Rectal smooth muscle tissue (tissue), 1 donor: ENCODE results near the gene CLTCL1.

Experiments used
- H3K27ac ChIP-seq: one replicate; pipeline ENCODE4 v1.7.0; 2013; ENCODE audit warnings: low read depth, low read length, inconsistent platforms
- H3K27me3 ChIP-seq: one replicate; pipeline ENCODE4 v1.7.0; 2013; ENCODE audit warnings: low read length; ENCODE audit not compliant: control insufficient read depth, insufficient read depth
- H3K36me3 ChIP-seq: one replicate; pipeline ENCODE4 v1.7.0; 2013; ENCODE audit warnings: low read length; ENCODE audit not compliant: control insufficient read depth, insufficient read depth
- H3K4me1 ChIP-seq: one replicate; pipeline ENCODE4 v1.7.0; 2013; ENCODE audit warnings: low read length; ENCODE audit not compliant: control insufficient read depth, insufficient read depth
- H3K4me3 ChIP-seq: one replicate; pipeline ENCODE4 v1.7.0; 2013; ENCODE audit warnings: low read length
- H3K9ac ChIP-seq: one replicate; pipeline ENCODE4 v1.7.0; 2013; ENCODE audit warnings: low read length

Gene CLTCL1

GRCh38 chr22:19178065-19178656, 113.4 kb downstream of the CLTCL1 start:
- no peaks in the 10 kb centered on the region for H3K27me3 ChIP-seq
- H3K9ac ChIP-seq = peak overlapping the region; percentile 56
- peaks cover 13% of the 10 kb centered on the region for H3K4me1 ChIP-seq
- H3K27ac ChIP-seq = peak overlapping the region; percentile 78
- H3K4me3 ChIP-seq = peak overlapping the region; percentile 72
- H3K36me3 ChIP-seq = peaks cover 2% of the 10 kb centered on the region

DNA sequence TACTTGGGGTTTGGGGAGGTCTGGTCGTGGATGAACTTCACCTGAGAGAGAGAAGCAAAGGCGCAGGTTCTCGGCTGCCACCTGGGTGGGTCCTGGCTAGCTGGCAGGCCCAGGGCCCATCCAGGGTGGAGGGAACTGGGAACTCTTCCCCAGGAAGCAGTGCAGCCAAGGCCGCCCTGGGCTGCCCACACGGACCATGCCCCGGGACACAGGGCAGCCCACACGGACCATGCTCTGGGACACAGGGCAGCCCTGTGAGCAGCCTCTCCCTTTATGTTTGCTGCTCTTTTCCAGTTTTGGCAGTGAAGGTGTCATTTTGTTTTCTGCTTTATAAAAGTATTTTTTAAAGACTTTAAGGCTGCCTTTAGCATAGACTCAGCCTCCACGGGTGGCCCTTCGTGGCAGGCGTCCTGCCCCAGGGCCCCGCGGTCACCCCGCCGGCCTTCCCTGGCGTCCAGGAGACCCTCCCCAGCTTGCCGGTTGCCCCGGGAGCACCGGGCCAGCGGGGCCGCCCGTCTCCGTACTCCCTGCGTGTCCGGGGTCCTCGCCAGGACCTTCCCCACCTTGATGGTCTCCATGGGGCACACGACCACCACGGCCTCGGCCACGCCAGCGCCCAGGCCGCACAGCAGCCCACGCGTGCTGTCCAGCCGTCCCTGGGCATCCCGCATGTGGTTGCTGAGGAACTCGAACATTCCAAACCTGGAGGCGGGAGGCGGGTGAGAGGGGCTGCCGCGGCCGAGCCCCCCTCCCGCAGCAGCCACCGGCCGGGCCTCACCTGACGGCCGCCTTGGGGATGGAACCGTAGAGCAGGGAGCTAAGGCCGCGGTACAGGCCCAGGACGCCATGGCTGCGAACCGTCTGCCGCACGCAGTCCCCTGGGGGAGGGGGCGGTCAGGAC, 114.1 kb downstream of the CLTCL1 start:
- peaks cover 16% of the 10 kb centered on the region for H3K4me1 ChIP-seq
- H3K36me3 ChIP-seq = peaks cover 2% of the 10 kb centered on the region
- H3K4me3 ChIP-seq = peak overlapping the region; percentile 72
- H3K27ac ChIP-seq = no peak overlapping the region
- H3K9ac ChIP-seq = peak overlapping the region; percentile 56
- H3K27me3 ChIP-seq = no peaks in the 10 kb centered on the region

- H3K4me3 ChIP-seq = no peak overlapping the region
- no peak overlapping the region for H3K9ac ChIP-seq
Observed at GRCh38 chr22:19176732-19177131, 114.8 kb downstream of the CLTCL1 start.

DNA sequence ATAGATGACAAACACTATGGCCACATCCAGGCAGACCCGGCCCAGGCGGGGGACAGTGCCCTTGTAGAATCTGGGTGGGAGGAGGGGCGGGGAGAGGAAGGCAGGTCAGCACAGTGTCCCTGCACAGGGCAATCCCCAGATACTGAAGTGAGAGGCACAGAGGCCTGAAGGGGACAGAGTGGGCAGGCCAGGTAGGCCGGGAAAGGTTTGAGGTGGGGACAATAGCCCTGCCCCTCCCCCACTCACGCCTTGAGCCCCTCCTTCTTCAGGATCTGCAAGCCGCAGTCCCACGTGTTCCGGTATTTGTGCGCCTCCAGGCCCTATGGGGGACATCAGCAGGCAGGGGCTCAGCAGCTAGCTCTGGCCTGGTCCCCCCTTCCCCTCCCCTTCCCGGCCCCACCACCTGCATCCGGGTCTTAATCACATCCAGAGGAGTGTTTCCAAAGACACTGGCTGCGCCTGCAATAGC, 115.3 kb downstream of the CLTCL1 start:
- no peak overlapping the region for H3K27ac ChIP-seq
- H3K36me3 ChIP-seq = peaks cover 2% of the 10 kb centered on the region
- H3K4me1 ChIP-seq = peaks cover 20% of the 10 kb centered on the region
- no peak overlapping the region for H3K4me3 ChIP-seq
- no peak overlapping the region for H3K9ac ChIP-seq
- no peaks in the 10 kb centered on the region for H3K27me3 ChIP-seq

More at GRCh38 chr22:19176732-19177131, 114.8 kb downstream of the CLTCL1 start:
- peaks cover 20% of the 10 kb centered on the region for H3K4me1 ChIP-seq
- H3K36me3 ChIP-seq = peaks cover 2% of the 10 kb centered on the region
- no peak overlapping the region for H3K27ac ChIP-seq
- no peaks in the 10 kb centered on the region for H3K27me3 ChIP-seq

GRCh38 chr22:19175602-19176174, 115.8 kb downstream of the CLTCL1 start:
- Histone ChIP-seq H3K27me3 (no peaks in the 10 kb centered on the region), H3K4me3 (no peak overlapping the region), H3K27ac (no peak overlapping the region), H3K36me3 (peaks cover 2% of the 10 kb centered on the region), H3K4me1 (peaks cover 23% of the 10 kb centered on the region), H3K9ac (peak overlapping the region; percentile 49)

DNA sequence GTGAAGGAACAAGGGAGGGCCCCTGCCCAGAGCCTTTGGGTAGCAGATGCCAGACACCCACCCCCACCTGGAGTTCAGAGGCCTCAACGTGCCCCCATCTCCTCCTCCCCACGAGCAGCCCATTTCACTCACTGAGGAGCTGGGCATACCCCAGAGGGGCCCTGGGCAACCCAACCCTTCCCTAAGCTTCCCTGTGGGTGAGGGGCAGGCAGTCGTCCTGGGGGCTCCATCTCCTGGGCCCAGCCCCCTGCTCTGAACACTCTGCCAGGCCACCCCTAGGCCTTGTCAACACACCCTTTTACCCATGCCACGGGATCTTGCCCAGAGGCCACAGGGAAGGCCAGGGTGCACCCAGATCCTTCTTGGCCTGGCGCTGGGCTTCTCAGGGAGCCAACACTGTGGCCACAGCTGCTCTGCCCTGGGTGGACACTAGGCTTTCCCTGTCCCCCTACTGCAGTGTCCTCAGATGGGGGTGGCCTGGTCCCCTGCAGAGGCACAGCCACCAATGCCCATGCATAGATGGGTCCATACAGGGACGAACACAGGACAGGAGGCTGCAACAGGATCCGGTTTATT, 116.4 kb downstream of the CLTCL1 start:
- H3K9ac ChIP-seq = no peak overlapping the region
- peaks cover 2% of the 10 kb centered on the region for H3K27me3 ChIP-seq
- H3K4me1 ChIP-seq = peaks cover 26% of the 10 kb centered on the region
- H3K27ac ChIP-seq = no peak overlapping the region
- H3K36me3 ChIP-seq = peaks cover 2% of the 10 kb centered on the region
- no peak overlapping the region for H3K4me3 ChIP-seq

DNA sequence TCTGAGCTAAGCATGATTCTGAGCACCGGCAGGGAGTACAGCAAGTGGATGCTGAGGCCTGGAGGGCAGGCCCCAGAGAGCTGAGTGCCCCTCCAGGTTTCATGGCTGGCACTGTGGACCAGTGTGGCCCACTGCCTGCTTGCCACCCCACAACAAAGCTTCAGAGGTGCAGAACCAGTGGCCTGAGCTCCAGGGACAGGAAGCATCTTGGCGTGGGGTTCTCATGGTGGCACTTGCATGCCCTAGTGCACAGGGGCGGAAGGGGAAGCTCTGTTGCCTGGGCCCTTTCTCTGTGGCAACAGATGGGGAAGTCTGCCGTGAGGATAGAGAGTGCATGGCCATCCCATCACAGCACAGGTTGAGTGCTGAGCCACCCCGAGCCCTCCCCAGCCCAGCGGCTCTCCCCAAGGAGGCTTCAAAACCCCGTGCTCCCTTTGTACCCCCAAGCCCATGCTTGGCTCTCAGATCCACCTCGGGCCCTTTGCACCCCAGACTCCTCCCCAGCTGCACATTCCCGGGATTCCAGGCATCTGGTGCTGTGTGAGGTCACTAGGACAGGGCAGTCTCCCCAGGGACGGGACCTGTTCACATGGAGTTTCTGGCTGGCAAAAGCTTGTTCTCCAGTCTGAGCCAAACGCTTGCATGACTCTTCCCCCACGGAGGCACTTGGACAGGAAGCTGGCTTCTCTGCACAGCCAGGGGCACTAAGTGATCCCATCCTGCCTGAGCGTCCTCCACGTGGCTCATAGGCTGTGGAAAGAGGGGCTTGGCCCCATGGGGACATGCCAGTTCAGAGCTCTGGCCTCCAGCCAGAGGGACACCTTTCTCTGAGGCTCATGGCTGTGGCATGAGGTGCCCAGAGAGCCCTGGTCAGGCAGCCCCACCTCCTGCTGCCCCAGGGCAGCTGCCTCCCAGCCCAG, 117.2 kb downstream of the CLTCL1 start:
- Histone ChIP-seq H3K27ac (no peak overlapping the region), H3K27me3 (peaks cover 9% of the 10 kb centered on the region), H3K4me3 (no peak overlapping the region), H3K36me3 (peaks cover 2% of the 10 kb centered on the region), H3K9ac (no peak overlapping the region), H3K4me1 (peaks cover 22% of the 10 kb centered on the region)

GRCh38 chr22:19173047-19174035, 118.2 kb downstream of the CLTCL1 start:
- Histone ChIP-seq H3K27ac (no peak overlapping the region), H3K4me3 (peak overlapping the region; percentile 92), H3K27me3 (peaks cover 15% of the 10 kb centered on the region), H3K36me3 (peaks cover 2% of the 10 kb centered on the region), H3K9ac (no peak overlapping the region), H3K4me1 (peaks cover 19% of the 10 kb centered on the region)

DNA sequence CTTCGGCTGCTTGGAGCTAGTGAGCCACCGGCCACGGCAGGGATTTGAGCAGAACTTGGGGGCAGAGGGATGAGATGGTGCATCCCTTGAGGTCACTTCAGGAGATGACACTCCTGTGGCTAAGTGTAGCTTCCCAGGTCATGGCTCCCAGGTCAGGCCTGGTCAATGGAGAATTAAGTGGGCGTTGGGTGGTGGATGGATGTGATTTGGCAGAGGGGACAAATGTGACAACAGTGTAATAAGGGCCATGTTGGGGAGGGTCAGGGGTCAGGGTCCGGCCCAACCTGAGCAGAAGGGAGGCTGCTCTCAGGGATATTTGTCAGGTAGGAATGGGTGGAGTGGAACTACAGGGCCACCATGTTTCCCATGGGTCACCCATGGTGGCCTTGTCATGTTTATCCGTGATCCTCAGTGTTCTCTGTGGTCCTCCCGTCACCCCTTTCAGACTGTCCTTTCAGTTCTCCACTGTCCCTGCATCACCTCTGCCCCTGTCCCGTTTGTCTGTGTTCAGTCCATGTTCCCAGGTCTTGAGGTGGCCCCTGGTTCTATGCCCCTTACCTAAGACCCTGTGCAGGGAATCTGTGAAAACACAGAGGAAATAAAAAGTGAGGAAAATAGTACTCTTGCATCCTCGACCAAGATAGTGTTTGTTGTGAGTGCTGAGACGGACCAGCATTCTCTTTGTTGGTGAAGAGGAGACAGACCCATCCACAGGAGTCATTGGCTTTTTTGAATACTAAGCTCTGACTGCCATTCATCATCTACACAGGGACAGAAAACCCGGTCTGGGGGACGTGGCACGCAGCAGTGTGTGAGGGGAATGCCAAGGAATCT, 119.1 kb downstream of the CLTCL1 start:
- H3K27me3 ChIP-seq = peaks cover 20% of the 10 kb centered on the region
- peaks cover 2% of the 10 kb centered on the region for H3K36me3 ChIP-seq
- no peak overlapping the region for H3K27ac ChIP-seq
- H3K9ac ChIP-seq = peak overlapping the region; percentile 96
- peaks cover 16% of the 10 kb centered on the region for H3K4me1 ChIP-seq
- peak overlapping the region; percentile 92 for H3K4me3 ChIP-seq

GRCh38 chr22:19169947-19170318, 121.6 kb downstream of the CLTCL1 start:
- Histone ChIP-seq H3K36me3 (no peaks in the 10 kb centered on the region), H3K4me3 (no peak overlapping the region), H3K4me1 (peaks cover 13% of the 10 kb centered on the region), H3K27ac (no peak overlapping the region), H3K9ac (no peak overlapping the region), H3K27me3 (peaks cover 20% of the 10 kb centered on the region)
